ENCODE results near the gene BCAS3. TPM values are rescaled to one million over a fixed set of nuclear protein-coding genes. Genes with fewer than 3 reads are reported as not detected.

BCAS3 gene
- total RNA-seq, 1 donor from 2014 or later = 14.5 TPM

GRCh38 chr17:61164517-61164916 lies 486.9 kb downstream of the BCAS3 start:
- peaks cover 3% of the 10 kb centered on the region for H3K4me1 ChIP-seq (ENCODE audit: insufficient read depth, low read length)
- H3K79me2 ChIP-seq (ENCODE audit: insufficient read depth, low read length) = no peaks in the 10 kb centered on the region
- peaks cover 11% of the 10 kb centered on the region for H3K4me1 Mint-ChIP-seq (ENCODE audit: low read depth, unreplicated experiment)
- H3K27ac Mint-ChIP-seq (ENCODE audit: unreplicated experiment) = no peak overlapping the region
- no peaks in the 10 kb centered on the region for H3K36me3 Mint-ChIP-seq (ENCODE audit: low read depth, unreplicated experiment)
- no peak for TF ChIP-seq EZH2 (IDR thresholded peaks at IDR 0.05; ENCODE audit: insufficient read depth, low read length)
- TF ChIP-seq CTCF (IDR thresholded peaks at IDR 0.05; ENCODE audit: insufficient read depth, low read depth, low read length) = no peak
- H3K4me3 ChIP-seq (ENCODE audit: insufficient read depth, low read depth, low read length) = no peak overlapping the region
- H3K27me3 ChIP-seq (ENCODE audit: insufficient read depth, low read length) = no peaks in the 10 kb centered on the region
- peaks cover 3% of the 10 kb centered on the region for H3K9me3 Mint-ChIP-seq (ENCODE audit: unreplicated experiment)
- no peak overlapping the region for H3K27ac ChIP-seq (ENCODE audit: low read depth, low read length)
- H2AFZ ChIP-seq (ENCODE audit: low read depth, low read length) = no peak overlapping the region
- H3K9me3 ChIP-seq (ENCODE audit: insufficient read depth, low read depth, low read length) = no peaks in the 10 kb centered on the region
- DNase-seq (ENCODE audit: low read depth) (no peak), FAIRE-seq (peak; percentile 26)
- H3K4me3 Mint-ChIP-seq (ENCODE audit: unreplicated experiment) = no peak overlapping the region
- H3K4me2 ChIP-seq (ENCODE audit: low read length) = no peak overlapping the region
- H3K36me3 ChIP-seq (ENCODE audit: insufficient read depth, low read length) = no peaks in the 10 kb centered on the region
- no peaks in the 10 kb centered on the region for H4K20me1 ChIP-seq (ENCODE audit: insufficient read depth, low read length)
- H3K27me3 Mint-ChIP-seq (ENCODE audit: low read depth, unreplicated experiment) = no peaks in the 10 kb centered on the region
- H3K9ac ChIP-seq (ENCODE audit: low read length) = no peak overlapping the region

GRCh38 chr17:61167075-61167474 lies 489.4 kb downstream of the BCAS3 start:
- no peak overlapping the region for H3K27ac ChIP-seq (ENCODE audit: low read depth, low read length)
- no peak for DNase-seq (ENCODE audit: low read depth)
- no peak overlapping the region for H3K4me3 ChIP-seq (ENCODE audit: insufficient read depth, low read depth, low read length)
- no peak overlapping the region for H3K9ac ChIP-seq (ENCODE audit: low read length)
- Mint-ChIP-seq H3K36me3 (ENCODE audit: low read depth, unreplicated experiment) (peaks cover 2% of the 10 kb centered on the region), H3K27me3 (ENCODE audit: low read depth, unreplicated experiment) (no peaks in the 10 kb centered on the region), H3K9me3 (ENCODE audit: unreplicated experiment) (peaks cover 4% of the 10 kb centered on the region), H3K27ac (ENCODE audit: unreplicated experiment) (no peak overlapping the region), H3K4me3 (ENCODE audit: unreplicated experiment) (no peak overlapping the region), H3K4me1 (ENCODE audit: low read depth, unreplicated experiment) (no peaks in the 10 kb centered on the region)
- no peak overlapping the region for H3K4me2 ChIP-seq (ENCODE audit: low read length)
- FAIRE-seq = no peak
- H2AFZ ChIP-seq (ENCODE audit: low read depth, low read length) = no peak overlapping the region
- no peaks in the 10 kb centered on the region for H4K20me1 ChIP-seq (ENCODE audit: insufficient read depth, low read length)
- no peaks in the 10 kb centered on the region for H3K9me3 ChIP-seq (ENCODE audit: insufficient read depth, low read depth, low read length)
- TF ChIP-seq EZH2 (IDR thresholded peaks at IDR 0.05; ENCODE audit: insufficient read depth, low read length) = no peak
- TF ChIP-seq CTCF (IDR thresholded peaks at IDR 0.05; ENCODE audit: insufficient read depth, low read depth, low read length) = no peak
- H3K27me3 ChIP-seq (ENCODE audit: insufficient read depth, low read length) = no peaks in the 10 kb centered on the region
- no peaks in the 10 kb centered on the region for H3K36me3 ChIP-seq (ENCODE audit: insufficient read depth, low read length)
- no peaks in the 10 kb centered on the region for H3K79me2 ChIP-seq (ENCODE audit: insufficient read depth, low read length)
- H3K4me1 ChIP-seq (ENCODE audit: insufficient read depth, low read length) = no peaks in the 10 kb centered on the region

GRCh38 chr17:61168506-61168905 lies 490.9 kb downstream of the BCAS3 start:
- Histone ChIP-seq H3K4me1 (ENCODE audit: insufficient read depth, low read length) (no peaks in the 10 kb centered on the region), H3K79me2 (ENCODE audit: insufficient read depth, low read length) (no peaks in the 10 kb centered on the region), H3K27ac (ENCODE audit: low read depth, low read length) (no peak overlapping the region), H4K20me1 (ENCODE audit: insufficient read depth, low read length) (no peaks in the 10 kb centered on the region), H3K9me3 (ENCODE audit: insufficient read depth, low read depth, low read length) (no peaks in the 10 kb centered on the region), H3K4me2 (ENCODE audit: low read length) (no peak overlapping the region), H3K36me3 (ENCODE audit: insufficient read depth, low read length) (no peaks in the 10 kb centered on the region), H3K4me3 (ENCODE audit: insufficient read depth, low read depth, low read length) (no peak overlapping the region), H2AFZ (ENCODE audit: low read depth, low read length) (no peak overlapping the region), H3K9ac (ENCODE audit: low read length) (no peak overlapping the region), H3K27me3 (ENCODE audit: insufficient read depth, low read length) (no peaks in the 10 kb centered on the region)
- TF ChIP-seq EZH2 (IDR thresholded peaks at IDR 0.05; ENCODE audit: insufficient read depth, low read length) = no peak
- TF ChIP-seq CTCF (IDR thresholded peaks at IDR 0.05; ENCODE audit: insufficient read depth, low read depth, low read length) = no peak
- Mint-ChIP-seq H3K9me3 (ENCODE audit: unreplicated experiment) (peaks cover 5% of the 10 kb centered on the region), H3K27ac (ENCODE audit: unreplicated experiment) (no peak overlapping the region), H3K27me3 (ENCODE audit: low read depth, unreplicated experiment) (no peaks in the 10 kb centered on the region), H3K4me1 (ENCODE audit: low read depth, unreplicated experiment) (no peaks in the 10 kb centered on the region), H3K36me3 (ENCODE audit: low read depth, unreplicated experiment) (peaks cover 2% of the 10 kb centered on the region), H3K4me3 (ENCODE audit: unreplicated experiment) (no peak overlapping the region)
- FAIRE-seq (no peak), DNase-seq (ENCODE audit: low read depth) (peak; percentile 54)
